Measurements from ENCODE around the gene FBP1.

- TF ChIP-seq ZNF274 (IDR thresholded peaks at IDR 0.05; ENCODE audit: low read depth, low read length) (no peak), YY1 (IDR thresholded peaks at IDR 0.05; ENCODE audit: insufficient read depth, insufficient read length) (no peak)
These were observed 20.3 kb downstream of the FBP1 start for GRCh38 chr9:94619026-94619425.

Data from NT2/D1 (cell line).